Measurements from ENCODE around the gene A2M.

Gene A2M

DNA sequence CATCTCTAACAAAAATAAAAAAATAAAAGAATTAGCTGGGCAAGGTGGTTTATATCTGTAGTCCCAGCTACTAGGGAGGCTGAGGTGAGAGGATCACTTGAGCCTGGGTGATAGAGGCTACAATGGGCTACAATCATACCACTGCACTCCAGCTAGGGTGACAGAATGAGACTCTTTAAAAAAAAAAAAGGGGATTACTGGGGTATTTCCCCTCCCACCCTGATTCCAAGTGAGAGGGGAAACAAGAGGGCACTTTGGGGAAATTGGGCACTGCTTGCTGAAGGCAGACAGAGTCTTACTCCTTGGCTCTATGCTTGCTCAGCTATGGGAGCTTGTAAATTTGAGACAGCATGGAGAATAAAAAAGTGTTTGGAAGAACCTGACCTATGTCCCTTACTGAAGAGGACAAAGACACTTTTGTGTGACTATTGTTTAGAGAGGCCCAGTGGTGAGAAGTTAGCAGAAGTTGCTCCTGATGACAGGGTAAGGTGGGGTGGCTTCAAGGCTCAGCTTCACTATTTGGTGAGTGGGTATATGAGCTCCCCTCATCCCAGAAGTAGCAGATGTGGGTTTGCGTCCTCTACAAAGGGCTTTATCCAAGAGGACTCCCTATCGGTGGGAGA lies 82.3 kb downstream of the A2M start:
- Histone ChIP-seq H3K4me3 (ENCODE audit: low read length) (no peak overlapping the region), H3K4me1 (ENCODE audit: control insufficient read depth, insufficient read depth, low read length) (no peaks in the 10 kb centered on the region), H3K9ac (ENCODE audit: low read length) (no peak overlapping the region)

DNA sequence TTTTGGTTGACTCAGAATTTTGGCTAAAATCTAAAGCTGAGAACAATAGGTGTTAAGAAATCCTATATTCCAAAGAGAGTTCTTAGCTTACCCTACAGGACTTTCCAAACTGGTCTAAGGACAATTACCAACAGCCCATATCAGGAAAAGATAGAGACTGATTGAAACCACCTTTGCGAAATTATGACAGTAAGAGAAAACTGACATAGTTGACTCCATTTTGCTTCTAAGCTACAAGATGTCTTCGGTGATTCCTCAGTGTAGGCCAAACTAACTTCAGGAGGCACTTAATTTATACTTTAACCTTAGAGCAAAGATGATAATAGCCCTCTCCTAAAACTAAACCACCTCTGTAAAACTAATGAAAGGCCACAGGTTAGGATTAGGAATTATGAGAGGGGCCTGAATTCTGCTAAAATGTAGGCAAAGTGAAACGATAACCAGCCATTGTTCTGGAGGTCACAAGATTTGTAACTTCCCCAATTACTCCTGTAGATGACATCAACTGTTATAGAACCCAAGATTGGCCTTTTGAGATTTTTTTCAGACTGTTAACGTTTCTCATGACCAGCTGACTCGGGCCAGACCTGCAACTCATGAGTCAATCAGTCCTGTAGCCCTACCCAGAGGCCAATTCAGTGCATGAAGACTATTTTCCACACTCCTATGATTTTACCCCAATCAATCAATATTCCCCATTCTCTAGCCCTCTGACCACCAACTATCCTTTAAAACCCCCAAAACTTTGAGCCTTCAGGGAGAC lies 83.3 kb downstream of the A2M start:
- no peak overlapping the region for H3K4me3 ChIP-seq (ENCODE audit: low read length)
- no peaks in the 10 kb centered on the region for H3K36me3 ChIP-seq (ENCODE audit: control insufficient read depth, insufficient read depth, low read length)
- H3K27me3 ChIP-seq (ENCODE audit: control insufficient read depth, insufficient read depth, low read length) = no peaks in the 10 kb centered on the region
- H3K9ac ChIP-seq (ENCODE audit: low read length) = no peak overlapping the region
- H3K4me1 ChIP-seq (ENCODE audit: control insufficient read depth, insufficient read depth, low read length) = no peaks in the 10 kb centered on the region
- no peak overlapping the region for H3K27ac ChIP-seq (ENCODE audit: low read depth, low read length)

More for the DNA sequence above, 82.3 kb downstream of the A2M start:
- Histone ChIP-seq H3K27me3 (ENCODE audit: control insufficient read depth, insufficient read depth, low read length) (no peaks in the 10 kb centered on the region), H3K27ac (ENCODE audit: low read depth, low read length) (no peak overlapping the region), H3K36me3 (ENCODE audit: control insufficient read depth, insufficient read depth, low read length) (no peaks in the 10 kb centered on the region)

GRCh38 chr12:9030776-9031175 lies 84.9 kb downstream of the A2M start:
- H3K27ac ChIP-seq (ENCODE audit: low read depth, low read length) = no peak overlapping the region
- no peaks in the 10 kb centered on the region for H3K4me1 ChIP-seq (ENCODE audit: control insufficient read depth, insufficient read depth, low read length)
- no peak overlapping the region for H3K4me3 ChIP-seq (ENCODE audit: low read length)
- no peaks in the 10 kb centered on the region for H3K36me3 ChIP-seq (ENCODE audit: control insufficient read depth, insufficient read depth, low read length)
- H3K9ac ChIP-seq (ENCODE audit: low read length) = no peak overlapping the region
- H3K27me3 ChIP-seq (ENCODE audit: control insufficient read depth, insufficient read depth, low read length) = no peaks in the 10 kb centered on the region

GRCh38 chr12:9027161-9028059 lies 88.3 kb downstream of the A2M start:
- H3K4me3 ChIP-seq (ENCODE audit: low read length) = no peak overlapping the region
- H3K9ac ChIP-seq (ENCODE audit: low read length) = no peak overlapping the region
- H3K36me3 ChIP-seq (ENCODE audit: control insufficient read depth, insufficient read depth, low read length) = no peaks in the 10 kb centered on the region
- no peak overlapping the region for H3K27ac ChIP-seq (ENCODE audit: low read depth, low read length)
- no peaks in the 10 kb centered on the region for H3K4me1 ChIP-seq (ENCODE audit: control insufficient read depth, insufficient read depth, low read length)
- H3K27me3 ChIP-seq (ENCODE audit: control insufficient read depth, insufficient read depth, low read length) = no peaks in the 10 kb centered on the region

- Histone ChIP-seq H3K4me3 (ENCODE audit: low read length) (no peak overlapping the region), H3K36me3 (ENCODE audit: control insufficient read depth, insufficient read depth, low read length) (no peaks in the 10 kb centered on the region), H3K4me1 (ENCODE audit: control insufficient read depth, insufficient read depth, low read length) (no peaks in the 10 kb centered on the region), H3K27ac (ENCODE audit: low read depth, low read length) (no peak overlapping the region), H3K9ac (ENCODE audit: low read length) (no peak overlapping the region), H3K27me3 (ENCODE audit: control insufficient read depth, insufficient read depth, low read length) (no peaks in the 10 kb centered on the region)
Observed at GRCh38 chr12:9024512-9024911, 91.2 kb downstream of the A2M start.

DNA sequence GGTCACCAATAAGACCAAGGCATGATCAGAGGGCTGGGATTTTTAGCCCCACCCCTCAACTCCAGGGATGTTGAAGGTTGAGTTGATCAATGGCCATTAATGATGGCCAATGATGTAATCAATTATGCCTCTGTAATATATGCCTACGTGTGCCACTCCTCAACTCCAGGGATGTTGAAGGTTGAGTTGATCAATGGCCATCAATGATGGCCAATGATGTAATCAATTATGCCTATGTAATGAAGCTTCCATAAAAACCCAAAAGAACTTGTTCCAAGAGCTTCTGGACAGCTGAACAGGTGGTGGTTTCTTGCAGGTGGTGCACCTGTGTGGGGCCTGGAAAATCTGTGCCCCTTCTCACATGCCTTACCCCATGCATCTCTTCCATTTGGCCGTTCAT lies 93.1 kb downstream of the A2M start:
- Histone ChIP-seq H3K27me3 (ENCODE audit: control insufficient read depth, insufficient read depth, low read length) (no peaks in the 10 kb centered on the region), H3K4me3 (ENCODE audit: low read length) (no peak overlapping the region), H3K27ac (ENCODE audit: low read depth, low read length) (no peak overlapping the region), H3K36me3 (ENCODE audit: control insufficient read depth, insufficient read depth, low read length) (no peaks in the 10 kb centered on the region), H3K9ac (ENCODE audit: low read length) (no peak overlapping the region), H3K4me1 (ENCODE audit: control insufficient read depth, insufficient read depth, low read length) (no peaks in the 10 kb centered on the region)
